Panc1 (cell line): ENCODE results near the gene CAMK1G. TPM values are rescaled to one million over a fixed set of nuclear protein-coding genes. Genes with fewer than 3 reads are reported as not detected.

ENCODE experiments used
- ATAC-seq: fragments of 200-7000 bp; cut with Tn5 transposase; 2 replicates; pipeline ENCODE4 v1.9.1; 2020; ENCODE audit warnings: mild to moderate bottlenecking, moderate library complexity
- BruUV-seq: library from RNA; stranded (reverse); fragments of 400-500 nt; replicated peaks from 2 replicates; lab custom pipeline; 2021; lab: Mats Ljungman, UMichigan
- CTCF ChIA-PET: fragments of 300-600 bp; sonication (Branson Sonifier 250); formaldehyde crosslinking; loops from one replicate; lab custom pipeline; 2022; ENCODE audit warnings: antibody characterized with exemption; lab: Charles Lee
- POLR2A ChIA-PET: fragments of 300-600 bp; sonication (Branson Sonifier 250); formaldehyde crosslinking; loops from one replicate; lab custom pipeline; 2022; ENCODE audit warnings: antibody characterized with exemption; lab: Charles Lee
- DNase-seq: peaks from one replicate; pipeline ENCODE4 v3.0.0-alpha.2; 2010; ENCODE audit warnings: low read depth, low spot score
- H3K27ac ChIP-seq: 2 replicates; pipeline ENCODE4 v1.5.1; 2011; ENCODE audit warnings: mild to moderate bottlenecking, low read length, inconsistent platforms
- H3K27me3 ChIP-seq: fragments of 200-500 bp; sonication (Bioruptor generic); 2 replicates; pipeline ENCODE4 v1.6.0; 2014; ENCODE audit warnings: low read length, inconsistent platforms; ENCODE audit not compliant: control insufficient read depth, insufficient read depth
- H3K36me3 ChIP-seq: fragments of 200-500 bp; sonication (Bioruptor generic); 2 replicates; pipeline ENCODE4 v1.5.1; 2014; ENCODE audit warnings: inconsistent platforms, mild to moderate bottlenecking, low read length, moderate library complexity; ENCODE audit not compliant: control insufficient read depth, insufficient read depth
- H3K4me1 ChIP-seq: 2 replicates; pipeline ENCODE4 v1.5.1; 2011; ENCODE audit warnings: inconsistent platforms, mild to moderate bottlenecking, low read length, moderate library complexity; ENCODE audit not compliant: control insufficient read depth, insufficient read depth
- H3K4me3 ChIP-seq, 2 experiments: 2 replicates each; pipeline ENCODE4 v1.5.1; 2011 to 2012; ENCODE audit warnings: low read depth in 2 of 2, low read length in 2 of 2, mild to moderate bottlenecking in 2 of 2, inconsistent platforms in 1 of 2, moderate library complexity in 1 of 2
- H3K9me3 ChIP-seq: fragments of 200-500 bp; sonication (Bioruptor generic); 2 replicates; pipeline ENCODE4 v1.5.1; 2014; ENCODE audit warnings: low read depth, mild to moderate bottlenecking, inconsistent platforms, low read length, moderate library complexity; ENCODE audit not compliant: control insufficient read depth, insufficient read depth
- CTCF ChIP-seq: fragments of 450-650 bp; IDR thresholded peaks from 2 replicates; pipeline ENCODE4 v1.5.1; 2017; ENCODE audit warnings: mild to moderate bottlenecking
- POLR2AphosphoS5 ChIP-seq: IDR thresholded peaks from 2 replicates; pipeline ENCODE4 v1.6.1; 2012; ENCODE audit warnings: mild to moderate bottlenecking, low read depth, low read length, moderate library complexity
- REST ChIP-seq, 2 experiments: IDR thresholded peaks; 2 replicates each; pipeline ENCODE4 v1.6.1; 2011 to 2012; ENCODE audit warnings: low read depth in 2 of 2, control low read depth in 1 of 2, low read length in 1 of 2, mild to moderate bottlenecking in 1 of 2, moderate library complexity in 1 of 2; ENCODE audit not compliant: insufficient read depth in 1 of 2
- SIN3A ChIP-seq: IDR thresholded peaks from 2 replicates; pipeline ENCODE4 v1.6.1; 2012; ENCODE audit warnings: low read depth, mild to moderate bottlenecking, low read length, moderate library complexity, borderline replicate concordance; ENCODE audit not compliant: insufficient read depth
- TCF7L2 ChIP-seq: IDR thresholded peaks from 2 replicates; pipeline ENCODE4 v1.6.1; 2011; ENCODE audit warnings: mild to moderate bottlenecking, low read depth, low read length, inconsistent platforms
- in situ Hi-C: cut with HindIII; loops from 2 replicates; pipeline ENCODE4 v1.10.0; 2016; ENCODE audit warnings: low sequenced_read_pairs, low pct_unique_long_range_greater_than_20kb
- intact Hi-C: fragments of 100-400 bp; cut with micrococcal nuclease; formaldehyde crosslinking; loops from one replicate; pipeline ENCODE4 v1.10.0; 2022; ENCODE audit not compliant: unreplicated experiment
- total RNA-seq: library from RNA; stranded (reverse); gene quantifications from one replicate; pipeline ENCODE4 v1.2.1, GENCODE V29; 2021; ENCODE audit not compliant: unreplicated experiment

Gene CAMK1G
- total RNA-seq, 1 experiment from 2014 or later: not detected

- intact Hi-C loops: no loop called here
- Histone ChIP-seq H3K36me3 (no peaks in the 10 kb centered on the region), H3K4me1 (peaks cover 5% of the 10 kb centered on the region), H3K9me3 (no peaks in the 10 kb centered on the region), H3K27me3 (no peaks in the 10 kb centered on the region), H3K27ac (no peak overlapping the region), H3K4me3 (no peak overlapping the region)
- ChIA-PET CTCF (no interaction called here), POLR2A (no interaction called here)
- ATAC-seq (no peak), DNase-seq (no peak)
- TF ChIP-seq TCF7L2 (no peak), POLR2AphosphoS5 (no peak), CTCF (no peak), SIN3A (no peak), REST (IDR thresholded peaks at IDR 0.05; ENCODE audit: insufficient read depth in 1 of 2, low read depth in 2 of 2, low read length in 1 of 2) (no peak)
- in situ Hi-C loops: no loop called here
- no TSS peak for BruUV-seq
Measured at GRCh38 chr1:209655411-209656231, 72.1 kb downstream of the CAMK1G start.

GRCh38 chr1:209657140-209657879 is 73.8 kb downstream of the CAMK1G start:
- Histone ChIP-seq H3K4me1 (peaks cover 5% of the 10 kb centered on the region), H3K4me3 (no peak overlapping the region), H3K9me3 (no peaks in the 10 kb centered on the region), H3K27ac (no peak overlapping the region), H3K36me3 (no peaks in the 10 kb centered on the region), H3K27me3 (no peaks in the 10 kb centered on the region)
- ChIA-PET CTCF (interaction anchor here (0.7 kb wide), 1 partner anchor 657 kb away, joined by 3 read pairs; no protein-coding TSS in a partner anchor), POLR2A (no interaction called here)
- ATAC-seq: 0 out of 2 replicates have a peak, but pooled peaks have one; percentile 23
- in situ Hi-C loops (no loop called here), intact Hi-C loops (no loop called here)
- TF ChIP-seq CTCF (no peak), TCF7L2 (no peak), REST (IDR thresholded peaks at IDR 0.05; ENCODE audit: insufficient read depth in 1 of 2, low read depth in 2 of 2, low read length in 1 of 2) (no peak), POLR2AphosphoS5 (no peak), SIN3A (no peak)
- DNase-seq: no peak
- BruUV-seq: no TSS peak
